Endothelial cell of umbilical vein (primary cell): ENCODE results near the gene FAM174B. TPM values are rescaled to one million over a fixed set of nuclear protein-coding genes. Genes with fewer than 3 reads are reported as not detected.
A peak's percentile ranks its signal among the peaks of the same experiment; 100 is the strongest.

Source experiments
- BruUV-seq: library from RNA; stranded (reverse); fragments of 400-500 nt; replicated peaks from 2 replicates; lab custom pipeline; 2021; lab: Mats Ljungman, UMichigan
- CTCF ChIA-PET: fragments of 300-600, 350-600 bp; sonication (Branson Sonifier 250); formaldehyde crosslinking; loops from one replicate; lab custom pipeline; 2021; ENCODE audit warnings: antibody characterized with exemption, inconsistent platforms; lab: Charles Lee
- POLR2A ChIA-PET: fragments of 300-600, 350-600 bp; sonication (Branson Sonifier 250); formaldehyde crosslinking; loops from one replicate; lab custom pipeline; 2021; ENCODE audit warnings: antibody characterized with exemption, inconsistent platforms; lab: Charles Lee
- DNase-seq: peaks from one replicate; pipeline ENCODE4 v3.0.0-alpha.2; 2011; ENCODE audit warnings: low read depth, low spot score
- FAIRE-seq: peaks from 2 replicates; lab custom pipeline; 2011; peaks lifted over from hg19 to GRCh38; lab: Jason Lieb, UNC
- H2AFZ ChIP-seq: 2 replicates; pipeline ENCODE4 v1.6.0; 2012; ENCODE audit warnings: low read depth, low read length, control low read depth, inconsistent platforms
- H3K27ac ChIP-seq: 2 replicates; pipeline ENCODE4 v1.5.1; 2011; ENCODE audit warnings: low read depth, mild to moderate bottlenecking, control low read depth, low read length, moderate library complexity; ENCODE audit not compliant: insufficient read depth
- H3K27me3 ChIP-seq, 2 experiments: 2 replicates each; pipeline versions ENCODE4 v1.6.0 to v1.6.1; 2011; ENCODE audit warnings: low read length in 2 of 2, mixed read lengths in 1 of 2; ENCODE audit not compliant: control insufficient read depth in 2 of 2, insufficient read depth in 2 of 2
- H3K36me3 ChIP-seq, 2 experiments: 2 replicates in 1 of 2; 3 replicates in 1 of 2; pipeline ENCODE4 v1.5.1; 2011; ENCODE audit warnings: low read length in 2 of 2, mild to moderate bottlenecking in 1 of 2, moderate library complexity in 1 of 2; ENCODE audit not compliant: control insufficient read depth in 2 of 2, insufficient read depth in 2 of 2; ENCODE audit errors: extremely low read depth in 1 of 2
- H3K4me1 ChIP-seq: 3 replicates; pipeline ENCODE4 v1.5.1; 2011; ENCODE audit warnings: mild to moderate bottlenecking, low read length; ENCODE audit not compliant: control insufficient read depth, insufficient read depth; ENCODE audit errors: extremely low read depth
- H3K4me2 ChIP-seq: 2 replicates; pipeline ENCODE4 v1.6.1; 2011; ENCODE audit warnings: low read length, control low read depth, mixed read lengths; ENCODE audit not compliant: insufficient read depth
- H3K4me3 ChIP-seq, 3 experiments: fragments of 200-600 bp in 1 of 3; sonication (generic), shearing (Covaris generic) in 1 of 3; replicated peaks in 1 of 3; 2 replicates each; pipeline ENCODE4 v1.5.1; 2011 to 2016; ENCODE audit warnings: control low read depth in 3 of 3, low read length in 3 of 3, mild to moderate bottlenecking in 2 of 3, inconsistent platforms in 1 of 3, low read depth in 1 of 3, moderate library complexity in 1 of 3; ENCODE audit not compliant: insufficient read depth in 1 of 3
- H3K79me2 ChIP-seq: 2 replicates; pipeline ENCODE4 v1.6.0; 2012; ENCODE audit warnings: low read length, inconsistent platforms; ENCODE audit not compliant: control insufficient read depth, insufficient read depth
- H3K9ac ChIP-seq: replicated peaks from 2 replicates; pipeline ENCODE3; 2011; ENCODE audit warnings: low read length, control low read depth; ENCODE audit not compliant: insufficient read depth; ENCODE audit errors: extremely low read depth
- H3K9me1 ChIP-seq: replicated peaks from 3 replicates; pipeline ENCODE4 v1.6.0; 2011; ENCODE audit warnings: mild to moderate bottlenecking, low read length; ENCODE audit not compliant: control insufficient read depth, insufficient read depth; ENCODE audit errors: extremely low read depth
- H3K9me3 ChIP-seq: replicated peaks from 2 replicates; pipeline ENCODE4 v1.5.1; 2012; ENCODE audit warnings: low read length, inconsistent platforms; ENCODE audit not compliant: control insufficient read depth, insufficient read depth
- H4K20me1 ChIP-seq: replicated peaks from 2 replicates; pipeline ENCODE3; 2011; ENCODE audit warnings: mild to moderate bottlenecking, low read length; ENCODE audit not compliant: control insufficient read depth, insufficient read depth; ENCODE audit errors: extremely low read depth
- CTCF ChIP-seq, 2 donors: IDR thresholded peaks; 1 replicate in 1 of 2; 2 replicates in 1 of 2; pipeline ENCODE4 v1.5.1; 2011; ENCODE audit warnings: low read length in 2 of 2, mild to moderate bottlenecking in 2 of 2, moderate library complexity in 2 of 2, control low read depth in 1 of 2, inconsistent platforms in 1 of 2, low read depth in 1 of 2; ENCODE audit not compliant: insufficient read depth in 1 of 2; ENCODE audit errors: extremely low read depth in 1 of 2
- EZH2 ChIP-seq: IDR thresholded peaks from 2 replicates; pipeline ENCODE4 v1.6.1; 2012; ENCODE audit warnings: borderline replicate concordance, low read depth, mild to moderate bottlenecking, moderate library complexity, low read length, inconsistent platforms; ENCODE audit not compliant: severe bottlenecking
- FOS ChIP-seq: IDR thresholded peaks from 2 replicates; pipeline ENCODE4 v1.6.1; 2011; ENCODE audit warnings: mild to moderate bottlenecking, low read length, moderate library complexity, borderline replicate concordance; ENCODE audit not compliant: insufficient read depth
- GATA2 ChIP-seq: IDR thresholded peaks from 2 replicates; pipeline ENCODE4 v1.7.0; 2011; ENCODE audit warnings: low read depth, mild to moderate bottlenecking, moderate library complexity, mixed read lengths, low read length; ENCODE audit not compliant: insufficient read length, insufficient read depth
- JUN ChIP-seq: IDR thresholded peaks from 2 replicates; pipeline ENCODE4 v1.6.1; 2011; ENCODE audit warnings: borderline replicate concordance, low read depth; ENCODE audit not compliant: insufficient read length, insufficient read depth
- MYC ChIP-seq: IDR thresholded peaks from one replicate; pipeline ENCODE4 v1.6.1; 2011; ENCODE audit warnings: mild to moderate bottlenecking, low read depth, low read length
- POLR2A ChIP-seq: IDR thresholded peaks from 2 replicates; pipeline ENCODE4 v1.6.1; 2012; ENCODE audit warnings: low read depth, mild to moderate bottlenecking, control low read depth, low read length
- POLR2AphosphoS5 ChIP-seq: IDR thresholded peaks from 2 replicates; pipeline ENCODE4 v1.6.1; 2012; ENCODE audit warnings: low read depth, mild to moderate bottlenecking, control low read depth, low read length, moderate library complexity; ENCODE audit not compliant: insufficient read depth
- dilution Hi-C: fragments of 300-500 bp; cut with MboI; formaldehyde crosslinking; loops from one replicate; pipeline ENCODE4 v1.15.0; 2019; ENCODE audit warnings: low sequenced_read_pairs; ENCODE audit not compliant: extremely low pct_ligation_motif_present
- intact Hi-C: fragments of 100-400 bp; cut with micrococcal nuclease; formaldehyde crosslinking; loops from one replicate; pipeline ENCODE4 v1.10.0; 2022
- polyA plus RNA-seq, 4 experiments: library from polyadenylated mRNA; depleted of rRNA in 3 of 4; stranded (reverse) in 3 of 4; unstranded in 1 of 4; fragments of >200 nt; gene quantifications; 2 replicates each; pipeline versions ENCODE4 v1.2.1 to v1.2.3, GENCODE V29; 2011 to 2012; ENCODE audit warnings: missing spikeins in 1 of 4
- total RNA-seq: library from RNA; stranded (reverse); gene quantifications from 2 replicates; pipeline ENCODE4 v1.2.3, GENCODE V29; 2021
- TF ChIP-seq, protein P1 (sequence below): IDR thresholded peaks from 2 replicates; pipeline ENCODE4 v1.6.1; 2011; ENCODE audit not compliant: insufficient read depth, insufficient read length

The FAM174B gene
- total and polyA plus RNA-seq, 2 donors (not counting 3 experiments of a cell fraction or from before 2014, with no cell fraction given), result 25.9 to 30.2 TPM

DNA sequence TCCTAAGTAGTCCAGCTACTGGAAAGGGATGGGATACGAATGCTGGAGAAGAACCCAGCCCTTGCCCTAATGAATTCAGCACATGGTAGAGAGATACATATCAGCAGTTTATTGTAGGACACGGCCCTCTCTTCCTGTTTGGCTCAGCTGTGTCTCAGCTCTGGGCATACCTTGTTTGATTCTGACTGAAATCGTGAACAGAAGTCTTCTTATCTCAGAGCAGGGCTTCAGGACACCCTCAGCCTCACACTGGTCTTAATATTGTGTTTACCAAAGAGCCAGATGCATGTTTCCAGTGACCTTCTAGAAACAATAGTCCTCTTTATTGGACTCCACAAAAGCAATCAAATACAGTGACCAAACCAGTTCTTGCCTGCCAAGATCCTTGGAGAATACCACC, 54.7 kb downstream of the FAM174B start:
- BruUV-seq, result no TSS peak
- H3K27me3 ChIP-seq, result peaks cover 0 to 9% of the 10 kb centered on the region in 2 experiments
- H3K27ac ChIP-seq, result no peak overlapping the region
- no peaks in the 10 kb centered on the region for H3K9me1 ChIP-seq
- peak; percentile 15 for DNase-seq
- H3K4me2 ChIP-seq, result no peak overlapping the region
- no peak overlapping the region for H2AFZ ChIP-seq
- H3K36me3 ChIP-seq, result no peaks in the 10 kb centered on the region
- H3K9me3 ChIP-seq, result no peaks in the 10 kb centered on the region
- TF ChIP-seq, protein P1, sequence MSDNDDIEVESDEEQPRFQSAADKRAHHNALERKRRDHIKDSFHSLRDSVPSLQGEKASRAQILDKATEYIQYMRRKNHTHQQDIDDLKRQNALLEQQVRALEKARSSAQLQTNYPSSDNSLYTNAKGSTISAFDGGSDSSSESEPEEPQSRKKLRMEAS, result no peak
- TF ChIP-seq MYC, result no peak
- TF ChIP-seq GATA2, result no peak
- no peak for TF ChIP-seq POLR2AphosphoS5
- no peak for TF ChIP-seq EZH2
- TF ChIP-seq POLR2A, result no peak
- TF ChIP-seq FOS, result no peak
- no peak for TF ChIP-seq CTCF (IDR thresholded peaks at IDR 0.05; ENCODE audit: extremely low read depth in 1 of 2, insufficient read depth in 1 of 2, low read depth in 1 of 2, low read length in 2 of 2)
- TF ChIP-seq JUN, result no peak
- intact Hi-C loops (no loop called here), dilution Hi-C loops (no loop called here)
- H3K4me3 ChIP-seq, result no peak overlapping the region
- H3K9ac ChIP-seq, result no peak overlapping the region
- no peak for FAIRE-seq
- no peaks in the 10 kb centered on the region for H3K79me2 ChIP-seq
- no peaks in the 10 kb centered on the region for H3K4me1 ChIP-seq
- H4K20me1 ChIP-seq, result no peaks in the 10 kb centered on the region
- ChIA-PET CTCF (no interaction called here), POLR2A (no interaction called here)
